Parathyroid adenoma (tissue), 2 donors: ENCODE data around the gene SH3GL2.

Experiments used
- H2AFZ ChIP-seq: fragments of 300-600 bp; sonication (generic); one replicate; pipeline ENCODE4 v1.7.0; 2017; ENCODE audit warnings: antibody characterized with exemption, mild to moderate bottlenecking
- H3K27ac ChIP-seq: fragments of 300-600 bp; sonication (generic); one replicate; pipeline ENCODE4 v1.7.0; 2017
- H3K27me3 ChIP-seq: fragments of 300-600 bp; sonication (generic); one replicate; pipeline ENCODE4 v1.7.0; 2017; ENCODE audit warnings: low read length; ENCODE audit not compliant: control insufficient read depth, insufficient read depth
- H3K36me3 ChIP-seq: fragments of 300-600 bp; sonication (generic); one replicate; pipeline ENCODE4 v1.7.0; 2017; ENCODE audit warnings: low read length; ENCODE audit not compliant: control insufficient read depth, insufficient read depth
- H3K4me1 ChIP-seq: fragments of 300-600 bp; sonication (generic); one replicate; pipeline ENCODE4 v1.7.0; 2017; ENCODE audit warnings: control low read depth
- H3K4me2 ChIP-seq: fragments of 300-600 bp; sonication (generic); one replicate; pipeline ENCODE4 v1.7.0; 2017; ENCODE audit warnings: low read length
- H3K4me3 ChIP-seq: fragments of 300-600 bp; sonication (generic); one replicate; pipeline ENCODE4 v1.7.0; 2017; ENCODE audit warnings: low read depth, low read length
- H3K79me2 ChIP-seq: fragments of 300-600 bp; sonication (generic); one replicate; pipeline ENCODE4 v1.7.0; 2017; ENCODE audit warnings: control low read depth
- H3K9ac ChIP-seq: fragments of 300-600 bp; sonication (generic); one replicate; pipeline ENCODE4 v1.7.0; 2017; ENCODE audit warnings: mild to moderate bottlenecking
- H3K9me3 ChIP-seq: fragments of 300-600 bp; sonication (generic); one replicate; pipeline ENCODE4 v1.7.0; 2017; ENCODE audit warnings: low read length; ENCODE audit not compliant: control insufficient read depth
- CTCF ChIP-seq: fragments of 300-600 bp; sonication (generic); IDR thresholded peaks from one replicate; pipeline ENCODE4 v1.7.0; 2017; ENCODE audit warnings: antibody characterized with exemption, mild to moderate bottlenecking
- donor health status: primary hyperparathyroidism.

SH3GL2 gene

DNA sequence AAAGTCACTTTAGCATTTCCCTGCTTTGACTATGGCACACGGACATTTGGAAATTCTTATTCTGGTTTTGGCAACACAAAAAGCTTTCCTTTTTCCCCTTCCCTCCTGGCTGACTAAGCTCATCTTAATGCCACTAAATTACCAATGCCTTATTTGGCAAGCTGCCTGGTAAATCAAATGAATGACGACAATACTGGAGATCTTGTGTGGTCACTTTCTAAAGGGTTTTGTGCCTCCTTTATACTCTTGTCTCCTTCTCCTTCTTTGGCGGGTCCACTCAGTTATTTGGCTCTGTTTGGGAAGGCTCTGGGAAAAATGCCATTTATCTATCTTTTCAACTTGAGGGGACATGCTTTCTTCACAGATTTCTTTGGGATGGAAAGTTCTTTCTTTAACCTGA lies 34.9 kb downstream of the SH3GL2 start:
- H3K4me2 ChIP-seq, result no peak overlapping the region
- H3K36me3 ChIP-seq, result no peaks in the 10 kb centered on the region
- no peaks in the 10 kb centered on the region for H3K79me2 ChIP-seq
- H3K27ac ChIP-seq, result no peak overlapping the region
- H3K9me3 ChIP-seq, result no peaks in the 10 kb centered on the region
- no peaks in the 10 kb centered on the region for H3K4me1 ChIP-seq
- no peak overlapping the region for H2AFZ ChIP-seq
- H3K4me3 ChIP-seq, result no peak overlapping the region
- no peak overlapping the region for H3K9ac ChIP-seq
- no peak for TF ChIP-seq CTCF
- no peaks in the 10 kb centered on the region for H3K27me3 ChIP-seq

DNA sequence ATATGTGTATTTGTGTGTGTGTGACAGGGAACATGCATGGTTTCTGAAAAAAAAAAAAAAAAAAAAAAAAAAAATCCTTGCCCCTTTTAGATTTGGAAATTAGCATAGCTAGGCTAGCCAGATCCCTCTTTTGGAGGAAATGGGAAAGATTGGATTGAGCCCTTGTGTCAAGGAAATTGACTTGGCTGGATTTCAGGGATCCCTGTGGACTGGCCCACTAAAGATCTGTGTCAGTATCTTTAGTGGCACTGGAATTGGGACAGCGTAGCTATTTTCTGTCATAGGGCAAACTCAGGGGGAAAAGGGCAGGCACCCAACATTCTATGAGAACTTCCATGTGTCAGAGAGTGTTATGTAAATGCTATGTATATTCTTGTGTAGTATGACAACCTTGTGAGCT lies 35.4 kb downstream of the SH3GL2 start:
- no peak overlapping the region for H3K4me2 ChIP-seq
- H2AFZ ChIP-seq, result no peak overlapping the region
- no peak overlapping the region for H3K27ac ChIP-seq
- no peaks in the 10 kb centered on the region for H3K27me3 ChIP-seq
- no peaks in the 10 kb centered on the region for H3K79me2 ChIP-seq
- no peaks in the 10 kb centered on the region for H3K9me3 ChIP-seq
- no peak overlapping the region for H3K9ac ChIP-seq
- no peak overlapping the region for H3K4me3 ChIP-seq
- H3K36me3 ChIP-seq, result no peaks in the 10 kb centered on the region
- TF ChIP-seq CTCF, result no peak
- no peaks in the 10 kb centered on the region for H3K4me1 ChIP-seq

DNA sequence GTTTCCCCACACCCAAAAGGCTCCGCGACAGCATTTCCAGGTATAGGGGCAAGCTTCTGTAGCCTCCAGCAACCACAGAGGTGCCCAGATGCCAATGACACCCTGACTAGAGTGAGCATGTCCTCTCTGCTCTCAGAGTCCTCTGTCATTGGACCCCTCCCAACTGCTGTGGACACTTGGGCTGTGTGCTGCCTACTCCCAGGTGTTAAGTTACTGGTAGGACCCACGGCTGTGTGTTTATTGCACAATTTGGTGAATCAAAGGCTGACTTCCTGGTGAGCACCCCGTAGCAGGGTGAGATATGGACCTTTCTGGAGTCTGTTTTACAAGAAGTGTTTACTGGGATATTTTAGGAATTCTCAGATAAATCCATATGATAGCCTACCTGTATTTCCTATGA lies 36.0 kb downstream of the SH3GL2 start:
- Histone ChIP-seq H3K4me3 (no peak overlapping the region), H3K9ac (no peak overlapping the region), H2AFZ (no peak overlapping the region), H3K9me3 (no peaks in the 10 kb centered on the region), H3K4me1 (no peaks in the 10 kb centered on the region), H3K4me2 (no peak overlapping the region), H3K79me2 (no peaks in the 10 kb centered on the region), H3K27me3 (no peaks in the 10 kb centered on the region), H3K36me3 (no peaks in the 10 kb centered on the region), H3K27ac (no peak overlapping the region)
- no peak for TF ChIP-seq CTCF

DNA sequence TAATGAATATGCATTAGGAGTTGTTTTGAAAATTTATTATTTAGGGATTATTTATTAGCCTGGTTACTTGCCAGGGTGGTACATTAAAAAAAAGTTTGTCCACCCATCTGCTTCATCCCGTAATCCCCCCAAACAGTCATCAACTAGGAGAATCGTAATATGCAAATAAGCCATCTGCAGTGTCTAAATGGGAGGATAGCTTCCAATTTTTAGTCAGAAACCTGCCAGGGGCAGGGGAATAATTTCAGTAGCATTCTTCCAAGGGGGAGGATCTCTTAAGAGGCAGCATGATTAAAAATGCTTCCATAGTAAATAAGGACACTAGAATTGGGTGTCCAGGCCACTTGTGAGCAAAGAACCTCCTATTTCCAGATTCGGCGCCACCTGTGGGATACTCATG lies 43.3 kb downstream of the SH3GL2 start:
- H3K36me3 ChIP-seq, result no peaks in the 10 kb centered on the region
- H3K4me3 ChIP-seq, result no peak overlapping the region
- H2AFZ ChIP-seq, result no peak overlapping the region
- TF ChIP-seq CTCF, result no peak
- no peak overlapping the region for H3K9ac ChIP-seq
- H3K79me2 ChIP-seq, result no peaks in the 10 kb centered on the region
- H3K27ac ChIP-seq, result no peak overlapping the region
- H3K9me3 ChIP-seq, result no peaks in the 10 kb centered on the region
- H3K4me2 ChIP-seq, result no peak overlapping the region
- H3K4me1 ChIP-seq, result no peaks in the 10 kb centered on the region
- no peaks in the 10 kb centered on the region for H3K27me3 ChIP-seq

DNA sequence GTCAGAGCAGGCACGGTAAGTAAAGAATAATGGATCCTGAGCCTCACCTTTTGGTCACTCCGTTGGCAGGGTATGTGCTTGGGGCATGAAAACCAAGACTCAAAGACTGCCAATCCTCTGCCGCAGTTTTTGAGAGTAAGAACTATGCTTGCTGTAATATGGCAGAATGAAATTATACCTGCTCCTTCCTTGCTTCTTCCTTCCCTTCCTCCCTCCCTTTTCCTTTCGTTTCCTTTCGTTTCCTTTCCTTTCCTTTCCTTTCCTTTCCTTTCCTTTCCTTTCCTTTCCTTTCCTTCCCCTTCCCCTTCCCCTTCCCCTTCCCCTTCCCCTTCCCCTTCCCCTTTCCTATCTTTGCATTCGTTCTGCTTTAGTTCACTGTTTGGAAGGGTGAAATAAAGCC lies 43.9 kb downstream of the SH3GL2 start:
- H3K4me2 ChIP-seq, result no peak overlapping the region
- no peaks in the 10 kb centered on the region for H3K36me3 ChIP-seq
- no peak overlapping the region for H2AFZ ChIP-seq
- H3K4me3 ChIP-seq, result no peak overlapping the region
- H3K9me3 ChIP-seq, result no peaks in the 10 kb centered on the region
- no peaks in the 10 kb centered on the region for H3K79me2 ChIP-seq
- H3K27ac ChIP-seq, result no peak overlapping the region
- H3K9ac ChIP-seq, result no peak overlapping the region
- TF ChIP-seq CTCF, result no peak
- H3K27me3 ChIP-seq, result no peaks in the 10 kb centered on the region
- no peaks in the 10 kb centered on the region for H3K4me1 ChIP-seq
